22Rv1 (cell line): ENCODE data around the gene RYR2.

Source experiments
- ZFX ChIP-seq: fragments of 450-650 bp; IDR thresholded peaks from 2 replicates; pipeline ENCODE4 v1.6.1; 2017; ENCODE audit warnings: antibody characterized with exemption, borderline replicate concordance
- TF ChIP-seq, protein P1 (sequence below): fragments of 450-650 bp; IDR thresholded peaks from 2 replicates; pipeline ENCODE4 v1.5.1; 2017; ENCODE audit warnings: mild to moderate bottlenecking

DNA sequence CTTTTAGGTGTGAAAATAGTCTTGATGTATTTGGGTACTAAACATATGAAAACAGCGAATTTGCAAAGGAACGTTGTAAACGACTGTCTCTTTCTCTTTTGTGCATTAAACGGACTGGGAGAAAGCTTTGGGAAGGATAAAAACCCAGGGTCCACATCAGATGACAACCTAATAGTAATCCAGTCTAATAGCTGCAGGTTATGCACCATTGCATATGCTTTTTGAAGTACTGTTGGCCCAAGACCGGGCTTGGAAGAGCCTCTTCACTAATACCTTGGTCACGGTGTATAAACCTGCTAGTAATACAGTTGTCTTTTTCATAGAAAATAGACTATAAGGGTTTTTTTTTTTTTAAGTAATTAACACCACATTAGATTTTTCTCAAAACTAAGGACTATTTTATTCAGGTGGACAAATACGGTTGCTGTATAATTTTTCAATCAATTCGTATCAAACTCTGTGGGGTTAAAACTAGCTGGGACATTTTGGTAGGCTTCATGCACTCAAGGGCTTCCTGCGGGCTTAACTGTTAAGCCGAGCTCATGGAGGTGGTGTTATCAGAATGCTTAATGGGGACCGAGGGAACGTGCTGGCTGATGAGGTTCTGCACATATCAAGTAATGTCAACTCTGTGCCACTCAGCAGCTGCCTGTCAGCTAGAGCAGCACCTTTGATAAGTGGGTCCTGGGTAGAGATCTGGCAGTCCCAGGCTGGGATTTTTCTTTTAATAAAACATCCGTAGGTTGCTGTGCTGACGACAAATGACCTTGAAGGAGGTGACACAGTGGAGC lies 2.1 kb downstream of the RYR2 start:
- TF ChIP-seq, protein P1, sequence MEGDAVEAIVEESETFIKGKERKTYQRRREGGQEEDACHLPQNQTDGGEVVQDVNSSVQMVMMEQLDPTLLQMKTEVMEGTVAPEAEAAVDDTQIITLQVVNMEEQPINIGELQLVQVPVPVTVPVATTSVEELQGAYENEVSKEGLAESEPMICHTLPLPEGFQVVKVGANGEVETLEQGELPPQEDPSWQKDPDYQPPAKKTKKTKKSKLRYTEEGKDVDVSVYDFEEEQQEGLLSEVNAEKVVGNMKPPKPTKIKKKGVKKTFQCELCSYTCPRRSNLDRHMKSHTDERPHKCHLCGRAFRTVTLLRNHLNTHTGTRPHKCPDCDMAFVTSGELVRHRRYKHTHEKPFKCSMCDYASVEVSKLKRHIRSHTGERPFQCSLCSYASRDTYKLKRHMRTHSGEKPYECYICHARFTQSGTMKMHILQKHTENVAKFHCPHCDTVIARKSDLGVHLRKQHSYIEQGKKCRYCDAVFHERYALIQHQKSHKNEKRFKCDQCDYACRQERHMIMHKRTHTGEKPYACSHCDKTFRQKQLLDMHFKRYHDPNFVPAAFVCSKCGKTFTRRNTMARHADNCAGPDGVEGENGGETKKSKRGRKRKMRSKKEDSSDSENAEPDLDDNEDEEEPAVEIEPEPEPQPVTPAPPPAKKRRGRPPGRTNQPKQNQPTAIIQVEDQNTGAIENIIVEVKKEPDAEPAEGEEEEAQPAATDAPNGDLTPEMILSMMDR: no peak
- TF ChIP-seq ZFX: no peak
